Inflammatory macrophage treated with lipopolysaccharide for 4 hours (primary cell): Measurements from ENCODE around the gene MOB1A.
A peak's percentile ranks its signal among the peaks of the same experiment; 100 is the strongest.
"Not testable (repeated sequence)": the region's sequence is repeated elsewhere in the genome, so short reads cannot be mapped to it uniquely, and the experiment has no call there.

Source experiments
- DNase-seq: peaks from one replicate; pipeline ENCODE4 v3.0.0-alpha.2; 2020

Gene MOB1A

GRCh38 chr2:74198461-74199274 lies 20.0 kb upstream of the MOB1A start, which contains the start of gene MTHFD2:
Gene MTHFD2 (plus strand): TSS chr2:74198615. CDS start chr2:74198642, 27 bp downstream.
- DNase-seq, result peak; percentile 100

- DNase-seq, result no peak
Observed at GRCh38 chr2:74198023-74198460, 19.4 kb upstream of the MOB1A start.

GRCh38 chr2:74197049-74197448 lies 18.4 kb upstream of the MOB1A start:
- no peak for DNase-seq

GRCh38 chr2:74194799-74195198 lies 16.1 kb upstream of the MOB1A start:
- DNase-seq, result no peak

GRCh38 chr2:74191596-74192380 lies 13.1 kb upstream of the MOB1A start:
- no peak for DNase-seq

GRCh38 chr2:74188696-74189095 lies 10.0 kb upstream of the MOB1A start:
- no peak for DNase-seq

GRCh38 chr2:74188018-74188601 lies 9.4 kb upstream of the MOB1A start:
- no peak for DNase-seq

GRCh38 chr2:74186706-74187105 lies 8.0 kb upstream of the MOB1A start:
- not testable (repeated sequence) for DNase-seq

- peak; percentile 98 for DNase-seq
Observed at GRCh38 chr2:74186038-74186437, 7.4 kb upstream of the MOB1A start.

- peak; percentile 40 for DNase-seq
Observed at GRCh38 chr2:74183878-74184277, 5.2 kb upstream of the MOB1A start.

GRCh38 chr2:74181739-74182138 lies 3.1 kb upstream of the MOB1A start:
- peak; percentile 99 for DNase-seq

- DNase-seq, result no peak
Observed at GRCh38 chr2:74179063-74179865, 585 bp upstream of the MOB1A start.

- DNase-seq, result no peak
Observed at GRCh38 chr2:74177696-74178095, 983 bp downstream of the MOB1A start.

GRCh38 chr2:74174909-74175308 lies 3.8 kb downstream of the MOB1A start:
- no peak for DNase-seq

- DNase-seq, result no peak
Observed at GRCh38 chr2:74168739-74169138, 9.9 kb downstream of the MOB1A start.

GRCh38 chr2:74164761-74165160 lies 13.9 kb downstream of the MOB1A start:
- DNase-seq, result no peak

GRCh38 chr2:74162951-74163350 lies 15.7 kb downstream of the MOB1A start:
- no peak for DNase-seq

GRCh38 chr2:74155830-74156229 lies 22.8 kb downstream of the MOB1A start:
- DNase-seq, result no peak

- DNase-seq, result no peak
Observed at GRCh38 chr2:74152954-74153353, 25.7 kb downstream of the MOB1A start.

GRCh38 chr2:74149570-74150319 lies 28.9 kb downstream of the MOB1A start:
- DNase-seq, result no peak

- DNase-seq, result no peak
Observed at GRCh38 chr2:74149247-74149525, 29.5 kb downstream of the MOB1A start.
